NCI-H510A (cell line): ENCODE data around the gene PCDHA2.
"Not testable (repeated sequence)": the region's sequence is repeated elsewhere in the genome, so short reads cannot be mapped to it uniquely, and the experiment has no call there.

Experiments
- DNase-seq: peaks from one replicate; lab custom pipeline; 2025; lab: John Stamatoyannopoulos, UW

PCDHA2 gene

DNA sequence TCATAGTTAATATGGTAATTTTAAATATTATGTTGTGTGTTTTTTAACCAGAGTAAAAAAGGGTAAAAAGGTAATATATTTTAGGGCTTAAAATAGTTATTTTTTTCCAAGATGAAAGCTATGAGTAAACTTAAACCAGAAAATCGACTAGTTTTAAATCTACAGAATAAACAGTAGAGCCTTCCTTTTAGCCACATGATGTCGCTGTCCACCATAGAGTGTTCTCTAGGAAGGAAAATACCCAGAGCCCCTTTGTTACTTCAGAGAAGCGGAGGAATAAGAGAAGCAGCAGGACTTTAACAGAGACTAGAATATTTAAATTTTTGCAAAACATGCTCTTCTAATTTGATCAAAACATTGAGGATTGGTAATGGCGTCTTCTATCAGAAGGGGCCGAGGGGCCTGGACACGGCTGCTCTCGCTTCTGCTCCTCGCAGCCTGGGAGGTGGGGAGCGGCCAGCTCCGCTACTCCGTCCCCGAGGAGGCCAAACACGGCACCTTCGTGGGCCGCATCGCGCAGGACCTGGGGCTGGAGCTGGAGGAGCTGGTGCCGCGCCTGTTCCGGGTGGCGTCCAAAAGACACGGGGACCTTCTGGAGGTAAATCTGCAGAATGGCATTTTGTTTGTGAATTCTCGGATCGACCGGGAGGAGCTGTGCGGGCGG lies at the start of gene PCDHA2:
Gene PCDHA2, plus strand, starts transcription at position 258 of the 664 bp plus-strand sequence.
- DNase-seq = no peak

GRCh38 chr5:140753561-140753960 lies 41.1 kb upstream of the PCDHA2 start:
- DNase-seq = no peak

DNA sequence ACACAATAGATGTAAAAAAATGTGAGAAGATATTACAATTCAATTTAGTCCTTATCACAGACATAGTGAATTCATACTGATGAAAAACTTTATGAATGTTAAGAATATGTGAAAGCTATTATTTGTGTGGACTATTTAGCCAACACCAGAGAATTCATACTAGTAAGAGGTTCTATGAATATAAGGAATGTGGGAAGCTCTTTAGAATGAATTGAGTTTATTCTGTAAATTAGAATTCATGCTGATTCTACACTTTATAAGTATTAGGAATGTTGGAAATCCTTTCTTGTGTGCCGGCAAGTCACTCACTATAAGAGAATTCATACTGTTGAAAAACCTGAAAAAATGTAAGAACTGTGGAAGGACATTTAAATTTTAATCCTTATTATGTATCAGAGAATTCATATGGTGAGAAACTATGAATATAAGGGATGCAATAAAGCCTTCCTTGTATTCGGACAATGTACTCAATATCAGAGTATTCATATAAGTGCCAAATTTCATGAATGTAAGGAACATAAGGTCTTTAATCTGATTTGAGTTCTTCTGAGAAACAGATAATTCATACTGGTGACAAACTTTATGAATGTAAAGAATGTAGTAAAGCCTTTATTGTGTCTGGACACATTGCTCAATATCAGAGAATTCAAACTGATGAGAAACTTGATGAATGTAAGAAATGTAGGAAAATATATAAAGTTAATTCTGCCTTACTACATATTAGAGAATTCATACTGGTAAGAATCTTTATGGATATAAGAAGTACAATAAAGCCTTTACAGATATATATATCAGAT lies 30.3 kb upstream of the PCDHA2 start:
- DNase-seq = no peak

GRCh38 chr5:140767444-140767843 lies 27.2 kb upstream of the PCDHA2 start:
- DNase-seq = no peak

DNA sequence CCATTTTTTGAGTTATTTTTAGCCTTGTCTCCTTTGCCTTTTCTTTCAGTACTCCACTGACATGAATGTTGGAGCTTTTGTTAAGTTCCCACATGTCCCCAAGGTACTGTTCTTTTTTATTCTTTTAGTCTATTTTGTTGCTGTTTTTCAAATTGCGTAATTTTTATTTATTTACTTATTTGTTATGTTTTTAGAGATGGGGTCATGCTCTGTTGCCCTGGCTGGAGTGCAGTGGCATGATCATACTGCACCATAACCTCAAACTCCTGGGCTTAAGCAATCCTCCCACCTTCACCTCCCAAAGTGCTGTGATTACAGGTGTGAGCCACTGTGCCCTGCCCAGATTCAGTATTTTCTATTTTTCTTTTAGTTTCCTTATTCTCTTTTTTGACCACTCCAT lies 14.1 kb upstream of the PCDHA2 start:
- no peak for DNase-seq

- no peak for DNase-seq
Measured at GRCh38 chr5:140785905-140786686, 8.6 kb upstream of the PCDHA2 start, which contains the start of gene PCDHA1. Gene PCDHA1, plus strand, starts transcription at chr5:140786140.

DNA sequence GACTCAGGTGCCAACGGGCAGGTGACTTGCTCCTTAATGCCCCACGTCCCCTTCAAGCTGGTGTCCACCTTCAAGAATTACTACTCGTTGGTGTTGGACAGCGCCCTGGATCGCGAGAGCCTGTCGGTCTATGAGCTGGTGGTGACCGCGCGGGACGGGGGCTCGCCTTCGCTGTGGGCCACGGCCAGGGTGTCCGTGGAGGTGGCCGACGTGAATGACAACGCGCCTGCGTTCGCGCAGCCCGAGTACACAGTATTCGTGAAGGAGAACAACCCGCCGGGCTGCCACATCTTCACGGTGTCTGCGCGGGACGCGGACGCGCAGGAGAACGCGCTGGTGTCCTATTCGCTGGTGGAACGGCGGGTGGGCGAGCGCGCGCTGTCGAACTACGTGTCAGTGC lies 7.2 kb upstream of the PCDHA2 start:
- DNase-seq = not testable (repeated sequence)

GRCh38 chr5:140787849-140788504 lies 6.7 kb upstream of the PCDHA2 start:
- DNase-seq = not testable (repeated sequence)

DNA sequence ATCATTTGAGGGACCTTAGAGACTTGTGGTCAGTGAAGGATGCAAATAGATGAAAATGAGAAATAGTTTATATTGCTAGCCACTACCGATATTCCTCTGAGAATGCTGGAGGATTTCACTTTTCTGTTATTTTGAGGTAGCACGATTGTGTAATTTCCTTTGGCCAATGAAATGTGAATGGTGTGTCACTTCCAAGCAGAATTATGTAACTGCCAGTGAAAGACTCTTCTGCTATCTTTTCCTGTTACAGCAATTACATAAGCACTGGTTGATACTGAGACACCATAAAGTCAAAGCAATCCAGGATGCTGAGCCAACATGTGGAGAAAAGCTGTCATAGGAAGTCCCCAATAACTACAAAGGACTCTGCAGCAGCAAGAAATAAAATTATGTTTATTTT lies 3.6 kb upstream of the PCDHA2 start:
- no peak for DNase-seq

DNA sequence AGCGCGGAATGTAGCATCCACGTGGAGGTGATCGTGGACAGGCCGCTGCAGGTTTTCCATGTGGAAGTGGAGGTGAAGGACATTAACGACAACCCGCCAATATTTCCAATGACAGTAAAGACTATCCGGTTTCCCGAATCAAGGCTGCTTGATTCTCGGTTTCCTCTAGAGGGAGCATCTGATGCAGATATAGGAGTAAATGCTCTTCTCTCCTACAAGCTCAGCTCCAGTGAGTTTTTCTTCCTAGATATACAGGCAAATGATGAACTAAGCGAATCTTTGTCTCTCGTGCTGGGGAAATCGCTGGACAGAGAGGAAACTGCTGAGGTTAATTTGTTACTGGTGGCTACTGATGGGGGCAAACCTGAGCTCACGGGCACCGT lies 598 bp downstream of the PCDHA2 start:
- no peak for DNase-seq

DNA sequence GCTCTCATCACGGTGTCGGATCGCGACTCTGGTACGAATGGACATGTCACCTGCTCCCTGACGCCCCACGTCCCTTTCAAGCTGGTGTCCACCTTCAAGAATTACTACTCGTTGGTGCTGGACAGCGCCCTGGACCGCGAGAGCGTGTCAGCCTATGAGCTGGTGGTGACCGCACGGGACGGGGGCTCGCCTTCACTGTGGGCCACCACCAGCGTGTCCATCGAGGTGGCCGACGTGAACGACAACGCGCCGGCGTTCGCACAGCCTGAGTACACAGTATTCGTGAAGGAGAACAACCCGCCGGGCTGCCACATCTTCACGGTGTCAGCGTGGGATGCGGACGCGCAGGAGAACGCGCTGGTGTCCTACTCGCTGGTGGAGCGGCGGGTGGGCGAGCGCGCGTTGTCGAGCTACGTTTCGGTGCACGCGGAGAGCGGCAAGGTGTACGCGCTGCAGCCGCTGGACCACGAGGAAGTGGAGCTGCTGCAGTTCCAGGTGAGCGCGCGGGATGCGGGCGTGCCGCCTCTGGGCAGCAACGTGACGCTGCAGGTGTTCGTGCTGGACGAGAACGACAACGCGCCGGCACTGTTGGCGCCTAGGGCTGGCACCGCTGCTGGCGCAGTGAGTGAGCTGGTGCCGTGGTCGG lies 1.5 kb downstream of the PCDHA2 start:
- DNase-seq = not testable (repeated sequence)

GRCh38 chr5:140796718-140797095 lies 2.1 kb downstream of the PCDHA2 start:
- no peak for DNase-seq

GRCh38 chr5:140800816-140801493 lies 6.3 kb downstream of the PCDHA2 start, which contains the start of gene PCDHA3:
Gene PCDHA3, plus strand, starts transcription at chr5:140801057.
- DNase-seq = no peak

DNA sequence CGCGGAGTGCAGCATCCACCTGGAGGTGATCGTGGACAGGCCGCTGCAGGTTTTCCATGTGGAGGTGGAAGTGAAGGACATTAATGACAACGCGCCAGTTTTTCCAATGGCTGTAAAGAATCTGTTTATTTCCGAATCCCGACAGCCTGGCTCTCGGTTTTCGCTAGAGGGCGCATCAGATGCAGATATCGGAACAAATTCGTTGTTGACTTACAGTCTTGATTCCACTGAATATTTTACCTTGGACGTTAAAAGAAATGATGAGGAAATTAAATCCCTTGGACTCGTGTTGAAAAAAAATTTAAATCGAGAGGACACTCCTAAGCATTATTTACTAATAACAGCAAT lies 6.8 kb downstream of the PCDHA2 start:
- no peak for DNase-seq

- not testable (repeated sequence) for DNase-seq
Measured at GRCh38 chr5:140802381-140802780, 7.7 kb downstream of the PCDHA2 start.

GRCh38 chr5:140802781-140803271 lies 8.2 kb downstream of the PCDHA2 start:
- DNase-seq = no peak

- DNase-seq = no peak
Measured at GRCh38 chr5:140806834-140807775, 12.5 kb downstream of the PCDHA2 start, which contains the start of gene PCDHA4. Gene PCDHA4, plus strand, starts transcription at chr5:140807068.

- not testable (repeated sequence) for DNase-seq
Measured at GRCh38 chr5:140808241-140808888, 13.7 kb downstream of the PCDHA2 start.

- DNase-seq = no peak
Measured at GRCh38 chr5:140808889-140809291, 14.2 kb downstream of the PCDHA2 start.
